HUES48 (cell line): ENCODE data around the gene TJP1.

ENCODE experiments used
- H3K27ac ChIP-seq: one replicate; pipeline ENCODE4 v1.7.0; 2013; ENCODE audit warnings: low read depth, low read length, inconsistent platforms
- H3K27me3 ChIP-seq: 2 replicates; pipeline ENCODE4 v1.6.1; 2013; ENCODE audit warnings: mild to moderate bottlenecking, low read length; ENCODE audit not compliant: control insufficient read depth, insufficient read depth
- H3K36me3 ChIP-seq: 2 replicates; pipeline ENCODE4 v1.6.1; 2013; ENCODE audit warnings: low read length; ENCODE audit not compliant: control insufficient read depth, insufficient read depth
- H3K4me1 ChIP-seq: 2 replicates; pipeline ENCODE4 v1.6.1; 2013; ENCODE audit warnings: mild to moderate bottlenecking, low read length; ENCODE audit not compliant: control insufficient read depth, insufficient read depth
- H3K4me3 ChIP-seq: 2 replicates; pipeline ENCODE4 v1.5.1; 2013; ENCODE audit warnings: mild to moderate bottlenecking, low read depth, low read length
- H3K9ac ChIP-seq: 2 replicates; pipeline ENCODE4 v1.6.1; 2013; ENCODE audit warnings: mild to moderate bottlenecking, low read depth, low read length, moderate library complexity
- H3K9me3 ChIP-seq: 2 replicates; pipeline ENCODE4 v1.6.1; 2013; ENCODE audit warnings: low read length; ENCODE audit not compliant: control insufficient read depth, insufficient read depth

The TJP1 gene

GRCh38 chr15:29728418-29728817, 93.8 kb downstream of the TJP1 start:
- Histone ChIP-seq H3K9ac (no peak overlapping the region), H3K27ac (no peak overlapping the region), H3K4me3 (no peak overlapping the region), H3K4me1 (no peaks in the 10 kb centered on the region), H3K27me3 (no peaks in the 10 kb centered on the region), H3K36me3 (peaks cover 89% of the 10 kb centered on the region), H3K9me3 (peaks cover 7% of the 10 kb centered on the region)

DNA sequence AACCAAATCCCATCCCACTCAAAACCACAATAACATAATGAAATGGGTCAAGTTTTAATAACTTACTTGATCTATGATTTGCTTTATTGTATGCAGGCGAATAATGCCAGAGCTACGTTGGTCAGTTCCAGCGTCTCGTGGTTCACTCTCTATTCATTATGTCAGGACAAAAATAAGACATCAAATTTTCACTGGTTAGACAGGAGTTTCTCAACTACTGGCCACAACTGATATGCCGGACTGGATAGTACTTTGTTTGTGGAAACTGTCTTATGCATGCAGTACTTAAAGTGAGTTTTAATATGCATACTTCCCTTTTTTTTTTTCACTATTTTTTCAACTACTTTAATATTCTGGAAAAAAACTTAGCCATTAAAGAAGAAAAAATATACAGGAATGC, 94.4 kb downstream of the TJP1 start:
- no peaks in the 10 kb centered on the region for H3K27me3 ChIP-seq
- no peak overlapping the region for H3K9ac ChIP-seq
- peaks cover 13% of the 10 kb centered on the region for H3K9me3 ChIP-seq
- no peaks in the 10 kb centered on the region for H3K4me1 ChIP-seq
- peaks cover 89% of the 10 kb centered on the region for H3K36me3 ChIP-seq
- H3K27ac ChIP-seq, result no peak overlapping the region
- H3K4me3 ChIP-seq, result no peak overlapping the region

DNA sequence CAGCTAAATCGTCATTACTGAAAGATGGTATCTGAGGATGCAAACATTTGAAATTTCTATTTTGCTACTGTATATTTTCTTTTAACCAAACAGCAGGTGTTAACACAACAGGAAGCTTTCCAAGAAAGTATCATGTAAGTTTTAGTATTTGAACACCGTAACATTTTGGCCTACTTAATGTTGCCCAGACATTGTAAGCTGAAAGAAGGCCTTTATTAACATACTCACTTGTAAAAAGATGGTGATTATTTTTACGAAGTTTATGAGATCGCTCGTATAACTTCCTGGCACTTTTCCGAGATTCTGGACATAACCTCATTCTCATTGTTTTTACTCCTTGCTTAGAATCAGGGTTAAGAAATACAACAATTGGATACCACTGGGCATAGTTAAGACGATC, 95.7 kb downstream of the TJP1 start:
- Histone ChIP-seq H3K9me3 (peaks cover 22% of the 10 kb centered on the region), H3K4me1 (no peaks in the 10 kb centered on the region), H3K27ac (no peak overlapping the region), H3K9ac (no peak overlapping the region), H3K36me3 (peaks cover 90% of the 10 kb centered on the region), H3K4me3 (no peak overlapping the region), H3K27me3 (no peaks in the 10 kb centered on the region)

DNA sequence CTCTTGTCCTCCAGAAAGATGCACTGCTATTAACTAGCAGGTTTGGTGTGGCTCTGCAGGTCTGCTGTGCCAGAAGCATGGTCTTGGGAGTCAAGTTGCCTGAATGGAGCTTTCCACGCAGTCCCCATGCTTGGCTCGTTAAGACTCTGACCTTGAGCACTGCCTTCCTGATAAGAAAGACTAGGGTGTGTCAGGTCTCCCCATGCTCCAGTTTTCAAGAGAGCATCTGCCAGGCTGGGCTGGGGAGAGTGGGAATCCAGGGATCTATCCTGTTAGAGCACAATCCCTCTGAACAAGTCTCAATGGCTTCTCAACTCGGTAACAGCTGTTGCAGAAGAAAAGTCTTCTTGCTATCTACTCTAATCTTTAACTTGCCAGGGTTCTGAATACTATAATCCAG, 98.2 kb downstream of the TJP1 start:
- peaks cover 100% of the 10 kb centered on the region for H3K36me3 ChIP-seq
- H3K27me3 ChIP-seq, result no peaks in the 10 kb centered on the region
- no peak overlapping the region for H3K9ac ChIP-seq
- peaks cover 22% of the 10 kb centered on the region for H3K9me3 ChIP-seq
- H3K4me1 ChIP-seq, result no peaks in the 10 kb centered on the region
- H3K4me3 ChIP-seq, result no peak overlapping the region
- H3K27ac ChIP-seq, result no peak overlapping the region

DNA sequence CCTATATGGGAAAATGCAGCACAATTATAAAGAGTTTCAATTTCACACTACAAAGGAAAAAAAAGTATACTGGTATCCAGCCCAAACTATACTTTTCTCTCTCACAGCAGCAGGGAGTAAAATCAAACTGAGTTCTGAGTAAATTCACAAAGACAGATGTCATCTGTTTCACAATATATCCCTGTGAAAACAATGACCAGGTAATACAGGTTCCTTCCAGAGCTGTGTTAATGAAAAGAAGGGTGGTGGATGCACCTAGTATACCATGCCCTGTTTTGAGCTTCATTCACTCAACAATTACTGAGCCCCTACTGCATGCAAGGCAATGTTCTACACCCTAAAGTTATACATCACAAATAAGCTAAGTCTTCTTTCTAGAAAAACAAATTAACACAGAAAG, 108.5 kb downstream of the TJP1 start:
- H3K27ac ChIP-seq, result no peak overlapping the region
- H3K4me1 ChIP-seq, result no peaks in the 10 kb centered on the region
- H3K27me3 ChIP-seq, result no peaks in the 10 kb centered on the region
- H3K9me3 ChIP-seq, result no peaks in the 10 kb centered on the region
- no peak overlapping the region for H3K9ac ChIP-seq
- peaks cover 94% of the 10 kb centered on the region for H3K36me3 ChIP-seq
- no peak overlapping the region for H3K4me3 ChIP-seq

DNA sequence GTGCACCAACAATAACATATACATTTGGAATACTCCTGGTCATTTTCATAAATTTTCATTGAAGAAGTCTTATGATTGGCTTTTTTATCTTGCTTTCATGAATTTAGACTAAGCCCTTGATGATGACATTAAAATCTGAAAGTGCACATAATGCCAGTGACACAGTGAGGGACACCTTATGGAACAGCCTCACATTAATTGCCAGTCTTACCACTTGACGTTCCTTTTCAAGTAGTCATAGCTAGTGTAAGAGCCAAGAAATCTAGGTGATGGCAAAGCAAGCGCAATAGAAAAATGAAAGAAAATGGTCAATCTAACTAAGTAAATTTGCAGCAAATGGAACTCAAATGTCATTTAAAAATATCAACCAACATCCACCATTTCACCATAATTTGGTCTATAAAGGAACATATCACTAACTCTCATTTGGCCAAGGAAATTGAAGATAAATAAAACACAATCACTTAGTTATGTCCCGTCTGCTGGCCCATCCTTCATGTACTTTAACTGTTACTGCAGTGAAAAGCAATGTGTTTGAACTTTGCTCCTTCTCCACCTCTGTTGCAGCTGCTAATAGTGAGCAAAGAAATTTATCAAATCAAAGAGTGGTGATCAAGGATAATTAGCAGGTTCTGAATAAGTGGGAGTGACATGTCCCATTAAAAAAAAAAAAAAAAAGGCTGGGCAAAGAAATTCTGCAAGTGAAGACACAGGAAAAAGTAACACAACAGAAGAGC, 110.0 kb downstream of the TJP1 start:
- no peak overlapping the region for H3K27ac ChIP-seq
- H3K36me3 ChIP-seq, result peaks cover 93% of the 10 kb centered on the region
- no peak overlapping the region for H3K9ac ChIP-seq
- no peak overlapping the region for H3K4me3 ChIP-seq
- no peaks in the 10 kb centered on the region for H3K27me3 ChIP-seq
- no peaks in the 10 kb centered on the region for H3K9me3 ChIP-seq
- H3K4me1 ChIP-seq, result no peaks in the 10 kb centered on the region

DNA sequence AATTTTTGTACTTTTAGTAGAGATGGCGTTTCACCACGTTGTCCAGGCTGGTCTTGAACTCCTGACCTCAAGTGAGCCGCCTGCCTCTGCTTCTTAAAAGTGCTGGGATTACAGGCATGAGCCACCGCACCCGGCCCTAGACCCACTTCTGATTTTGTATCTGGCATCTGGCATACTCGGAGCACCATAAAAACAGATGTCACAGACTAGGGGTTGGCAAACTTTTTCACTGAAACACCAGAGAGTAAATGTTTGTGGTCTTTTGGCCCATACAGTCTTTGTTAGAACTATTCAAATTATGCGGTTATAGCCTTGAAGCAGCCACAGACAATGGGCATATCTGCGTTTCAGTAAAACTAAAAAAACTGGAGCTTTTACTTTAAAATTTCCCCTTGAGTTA, 110.7 kb downstream of the TJP1 start:
- Histone ChIP-seq H3K9ac (no peak overlapping the region), H3K27me3 (no peaks in the 10 kb centered on the region), H3K4me3 (no peak overlapping the region), H3K27ac (no peak overlapping the region), H3K36me3 (peaks cover 93% of the 10 kb centered on the region), H3K9me3 (no peaks in the 10 kb centered on the region), H3K4me1 (no peaks in the 10 kb centered on the region)

- Histone ChIP-seq H3K36me3 (peaks cover 95% of the 10 kb centered on the region), H3K4me1 (no peaks in the 10 kb centered on the region), H3K9ac (no peak overlapping the region), H3K4me3 (no peak overlapping the region), H3K27me3 (no peaks in the 10 kb centered on the region), H3K27ac (no peak overlapping the region), H3K9me3 (no peaks in the 10 kb centered on the region)
Measured at GRCh38 chr15:29708519-29708918, 113.7 kb downstream of the TJP1 start.

- peaks cover 95% of the 10 kb centered on the region for H3K36me3 ChIP-seq
- no peak overlapping the region for H3K9ac ChIP-seq
- no peak overlapping the region for H3K4me3 ChIP-seq
Measured at GRCh38 chr15:29704950-29705597, 117.2 kb downstream of the TJP1 start.

GRCh38 chr15:29701151-29701550, 121.1 kb downstream of the TJP1 start:
- Histone ChIP-seq H3K36me3 (peaks cover 74% of the 10 kb centered on the region), H3K27me3 (no peaks in the 10 kb centered on the region), H3K4me3 (no peak overlapping the region), H3K4me1 (no peaks in the 10 kb centered on the region), H3K9me3 (no peaks in the 10 kb centered on the region), H3K9ac (no peak overlapping the region), H3K27ac (no peak overlapping the region)

More at GRCh38 chr15:29704950-29705597, 117.2 kb downstream of the TJP1 start:
- Histone ChIP-seq H3K27ac (no peak overlapping the region), H3K4me1 (no peaks in the 10 kb centered on the region), H3K27me3 (no peaks in the 10 kb centered on the region), H3K9me3 (no peaks in the 10 kb centered on the region)

DNA sequence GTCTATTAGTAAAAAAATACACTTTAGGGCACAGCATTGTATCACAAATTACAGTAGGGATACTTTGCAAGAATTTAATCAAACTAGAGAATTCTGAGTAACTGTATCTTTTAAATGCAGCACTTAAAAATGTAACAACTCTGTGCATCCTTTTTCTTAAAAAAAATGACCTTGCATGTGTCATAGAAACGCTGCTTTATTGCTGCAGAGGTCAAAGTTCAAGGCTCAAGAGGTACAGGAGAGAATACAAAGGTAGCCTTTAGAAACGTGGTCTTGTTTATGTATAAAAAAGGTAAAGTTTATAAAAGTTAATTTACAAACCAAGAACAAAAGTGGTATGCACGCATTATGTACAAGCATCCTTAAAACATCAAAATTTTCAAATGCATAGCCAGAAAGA, 122.0 kb downstream of the TJP1 start:
- H3K36me3 ChIP-seq, result peaks cover 66% of the 10 kb centered on the region
- H3K4me3 ChIP-seq, result no peak overlapping the region
- no peaks in the 10 kb centered on the region for H3K9me3 ChIP-seq
- no peak overlapping the region for H3K27ac ChIP-seq
- H3K4me1 ChIP-seq, result no peaks in the 10 kb centered on the region
- H3K27me3 ChIP-seq, result no peaks in the 10 kb centered on the region
- H3K9ac ChIP-seq, result no peak overlapping the region
